HG03060 (cell line): ENCODE data around the gene POLR3A.

ENCODE experiments used
- ATAC-seq: cut with Tn5 transposase; IDR thresholded peaks from one replicate; pipeline ENCODE4 v1.9.1; 2021; ENCODE audit warnings: low read depth, moderate number of reproducible peaks; ENCODE audit not compliant: unreplicated experiment

Gene POLR3A

GRCh38 chr10:78047314-78047891 lies 18.1 kb upstream of the POLR3A start:
- ATAC-seq: no peak

DNA sequence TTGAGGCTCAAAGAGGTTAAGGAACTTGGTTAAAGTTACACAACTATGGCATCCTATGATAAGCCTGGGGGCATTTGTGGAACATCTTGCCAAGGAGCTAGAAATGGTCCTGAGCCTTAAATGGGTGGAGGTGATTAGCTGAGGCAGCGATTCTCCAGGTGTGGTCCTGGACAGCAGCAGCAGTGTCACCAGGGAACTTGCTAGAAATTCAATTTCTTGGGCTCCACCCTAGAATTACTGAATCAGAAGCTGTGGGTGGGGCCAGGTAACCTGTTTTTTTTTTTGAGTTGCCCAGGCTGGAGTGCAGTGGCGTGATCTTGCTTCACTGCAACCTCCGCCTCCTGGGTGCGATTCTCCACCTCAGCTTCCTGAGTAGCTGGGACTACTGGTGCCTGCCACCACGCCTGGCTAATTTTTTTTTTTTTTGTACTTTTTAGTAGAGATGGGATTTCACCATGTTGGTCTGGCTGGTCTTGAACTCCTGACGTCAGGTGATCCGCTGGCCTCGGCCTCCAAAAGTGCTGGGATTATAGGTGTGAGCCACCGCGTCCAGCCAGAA lies 17.5 kb upstream of the POLR3A start:
- no peak for ATAC-seq

DNA sequence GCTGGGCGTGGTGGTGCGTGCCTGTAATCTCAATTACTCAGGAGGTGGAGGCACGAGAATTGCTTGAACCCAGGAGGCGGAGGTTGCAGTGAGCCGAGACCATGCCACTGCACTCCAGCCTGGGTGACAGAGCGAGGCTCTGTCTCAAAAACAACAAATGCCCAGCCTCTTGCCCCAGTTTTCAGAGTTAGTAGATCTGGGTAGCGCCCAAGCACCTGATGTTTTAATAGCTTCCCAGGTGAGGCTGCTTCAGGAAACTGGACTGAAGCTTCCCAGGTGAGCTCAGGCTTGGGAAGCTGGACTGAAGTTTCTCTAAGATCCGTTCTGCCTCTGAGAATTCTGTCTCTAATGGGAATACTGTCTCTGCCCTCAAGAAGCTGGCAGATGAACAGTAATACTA lies 16.5 kb upstream of the POLR3A start:
- ATAC-seq: no peak

DNA sequence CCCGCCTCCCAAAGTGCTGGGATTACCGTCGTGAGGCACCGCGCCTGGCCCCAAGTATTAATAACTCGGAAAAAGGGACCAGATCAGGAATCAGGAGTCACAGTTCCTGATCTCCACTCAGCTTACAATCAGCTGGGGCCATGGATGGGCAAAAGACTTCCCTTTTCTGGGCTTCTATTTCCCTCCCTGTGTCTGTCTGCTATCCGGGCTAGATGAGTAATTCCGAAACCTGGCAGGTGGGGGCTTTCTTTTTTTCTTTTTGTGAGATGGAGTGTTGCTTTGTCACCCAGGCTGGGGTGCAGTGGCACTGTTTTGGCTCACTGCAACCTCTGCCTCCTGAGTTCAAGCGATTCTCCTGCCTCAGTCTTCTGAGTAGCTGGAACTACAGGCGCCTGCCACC lies 15.9 kb upstream of the POLR3A start:
- ATAC-seq: peak; percentile 77

DNA sequence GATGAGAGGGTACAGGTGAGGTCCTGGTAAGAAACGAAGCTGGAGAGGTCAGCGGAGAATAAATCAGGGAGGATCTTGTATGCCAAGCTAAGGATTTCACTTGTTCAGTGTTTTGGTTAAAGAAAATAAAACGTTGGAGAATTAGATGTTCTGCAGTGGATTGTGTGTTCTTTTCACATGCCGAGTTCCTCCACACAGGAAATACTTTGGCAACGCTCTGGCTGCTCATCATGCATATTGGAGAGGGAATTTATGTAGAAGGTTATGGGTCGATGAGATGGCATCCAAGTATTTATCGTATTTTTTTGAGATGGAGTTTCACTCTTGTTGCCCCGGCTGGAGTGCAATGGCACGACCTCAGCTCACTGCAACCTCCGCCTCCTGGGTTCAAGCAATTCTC lies 15.4 kb upstream of the POLR3A start:
- ATAC-seq: no peak

- ATAC-seq: no peak
These were observed 14.9 kb upstream of the POLR3A start for GRCh38 chr10:78044179-78044578.

GRCh38 chr10:78042752-78043104 lies 13.4 kb upstream of the POLR3A start:
- no peak for ATAC-seq

GRCh38 chr10:78042058-78042751 lies 12.9 kb upstream of the POLR3A start:
- no peak for ATAC-seq

GRCh38 chr10:78041170-78042057 lies 12.1 kb upstream of the POLR3A start:
- no peak for ATAC-seq

DNA sequence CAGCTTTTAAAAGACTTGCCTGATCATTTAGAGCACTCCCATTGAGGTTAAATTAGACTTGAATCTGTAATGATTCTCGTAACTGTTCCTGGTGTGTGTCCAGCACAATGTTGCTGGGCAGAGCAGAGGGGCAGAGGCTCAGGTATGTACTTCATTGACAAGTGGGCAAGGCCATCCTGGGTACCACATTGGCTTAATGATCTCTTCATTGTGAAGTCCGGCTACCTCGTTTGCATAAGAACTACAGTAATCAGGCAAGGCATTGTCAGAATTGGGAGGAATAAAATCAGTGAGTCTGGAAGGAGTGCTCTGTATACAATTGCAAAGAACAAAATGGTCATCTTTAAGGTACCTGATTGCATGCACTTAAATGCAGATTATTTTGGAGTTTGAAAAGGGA lies 10.4 kb upstream of the POLR3A start:
- no peak for ATAC-seq

- no peak for ATAC-seq
These were observed 9.7 kb upstream of the POLR3A start for GRCh38 chr10:78038791-78039547.

GRCh38 chr10:78038105-78038504 lies 8.8 kb upstream of the POLR3A start:
- ATAC-seq: no peak

- no peak for ATAC-seq
These were observed 6.7 kb upstream of the POLR3A start for GRCh38 chr10:78035933-78036583.

- ATAC-seq: no peak
These were observed 6.1 kb upstream of the POLR3A start for GRCh38 chr10:78035437-78035836.

GRCh38 chr10:78035025-78035424 lies 5.7 kb upstream of the POLR3A start:
- no peak for ATAC-seq

GRCh38 chr10:78033637-78034470 lies 4.5 kb upstream of the POLR3A start, which contains the start of gene RPS24:
Gene RPS24, plus strand, starts transcription at chr10:78033863. Its CDS starts 39 bp downstream, at chr10:78033902.
- ATAC-seq: peak; percentile 75

DNA sequence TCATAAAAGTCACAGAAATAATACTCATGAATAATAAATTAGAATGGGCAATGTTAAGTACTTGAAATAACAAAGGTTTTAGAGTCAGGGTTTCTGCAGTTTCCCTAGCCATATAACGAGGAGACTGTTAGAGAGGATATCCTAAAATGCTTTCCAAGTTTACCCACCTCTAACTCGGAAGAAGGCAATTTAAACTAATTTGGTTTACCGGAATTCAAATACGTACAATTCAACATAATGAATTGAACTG lies 4.0 kb upstream of the POLR3A start:
- no peak for ATAC-seq

- no peak for ATAC-seq
These were observed 662 bp downstream of the POLR3A start for GRCh38 chr10:78028438-78029268.
